ACC112 (cell line): ENCODE data around the gene RGL3.
"Not testable (repeated sequence)": the region's sequence is repeated elsewhere in the genome, so short reads cannot be mapped to it uniquely, and the experiment has no call there.

Experiments used
- H2AFZ ChIP-seq: fragments of 200-600 bp; sonication (generic); one replicate; pipeline ENCODE4 v1.6.0; 2017; ENCODE audit warnings: antibody characterized with exemption, low read length; ENCODE audit not compliant: unreplicated experiment
- H3K27ac ChIP-seq: fragments of 200-600 bp; sonication (generic); 2 replicates; pipeline ENCODE4 v1.5.1; 2014; ENCODE audit warnings: low read depth, mild to moderate bottlenecking, antibody characterized with exemption, low read length, moderate library complexity
- H3K27me3 ChIP-seq: fragments of 200-600 bp; sonication (generic); 2 replicates; pipeline ENCODE4 v1.6.1; 2014; ENCODE audit warnings: mild to moderate bottlenecking, antibody characterized with exemption, low read length, moderate library complexity, mixed read lengths; ENCODE audit not compliant: insufficient read depth
- H3K36me3 ChIP-seq: fragments of 200-600 bp; sonication (generic); 2 replicates; pipeline ENCODE4 v1.6.1; 2016; ENCODE audit warnings: mild to moderate bottlenecking, antibody characterized with exemption, low read length, moderate library complexity, mixed read lengths; ENCODE audit not compliant: insufficient read depth
- H3K4me1 ChIP-seq: fragments of 200-600 bp; sonication (generic); one replicate; pipeline ENCODE4 v1.6.1; 2016; ENCODE audit warnings: low read length, mixed read lengths; ENCODE audit not compliant: insufficient read depth, unreplicated experiment, control insufficient read depth
- H3K4me3 ChIP-seq: fragments of 200-600 bp; sonication (generic); 2 replicates; pipeline ENCODE4 v1.5.1; 2014; ENCODE audit warnings: mild to moderate bottlenecking, low read depth, low read length
- H3K79me2 ChIP-seq: fragments of 200-600 bp; sonication (generic); one replicate; pipeline ENCODE4 v1.6.0; 2016; ENCODE audit warnings: low read length; ENCODE audit not compliant: control insufficient read depth, unreplicated experiment, insufficient read depth

Gene RGL3

DNA sequence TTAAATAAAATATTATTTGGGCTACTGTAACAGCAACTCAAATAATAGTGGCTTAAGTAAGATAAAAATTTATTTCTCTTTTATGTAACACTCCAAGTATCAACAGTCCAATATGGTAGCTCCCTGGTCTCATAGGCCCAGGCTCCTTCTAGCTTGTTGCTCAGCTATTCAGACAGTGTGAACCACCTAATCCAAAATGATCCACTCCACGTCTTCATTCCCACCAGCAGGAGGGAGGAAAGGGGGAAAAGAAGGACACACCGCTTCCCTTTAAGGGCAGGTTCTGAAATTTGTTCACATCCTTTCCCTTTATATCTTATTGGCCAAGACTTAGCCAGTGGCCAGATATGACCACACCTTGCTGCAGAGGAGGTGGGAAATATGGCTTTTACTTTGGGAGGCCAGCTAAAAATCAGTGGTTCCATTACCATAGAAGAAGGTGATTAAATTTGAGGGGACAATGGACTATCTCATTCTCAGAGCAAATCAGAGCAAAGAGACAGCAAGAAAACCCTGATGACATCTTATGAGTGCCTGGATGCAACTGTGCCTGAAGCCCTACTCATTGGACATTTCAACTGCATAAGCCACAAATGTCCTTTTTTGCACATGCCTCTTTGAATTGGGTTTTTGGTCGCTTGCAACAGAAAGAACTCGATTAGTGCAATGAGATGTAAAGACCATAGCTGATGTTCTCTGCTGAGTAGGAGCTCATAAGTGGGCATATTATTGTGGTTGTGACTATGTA lies 28.0 kb downstream of the RGL3 start:
- Histone ChIP-seq H2AFZ (no peak overlapping the region), H3K36me3 (no peaks in the 10 kb centered on the region), H3K27me3 (no peaks in the 10 kb centered on the region), H3K27ac (no peak overlapping the region), H3K4me1 (no peaks in the 10 kb centered on the region), H3K79me2 (no peaks in the 10 kb centered on the region), H3K4me3 (no peak overlapping the region)

DNA sequence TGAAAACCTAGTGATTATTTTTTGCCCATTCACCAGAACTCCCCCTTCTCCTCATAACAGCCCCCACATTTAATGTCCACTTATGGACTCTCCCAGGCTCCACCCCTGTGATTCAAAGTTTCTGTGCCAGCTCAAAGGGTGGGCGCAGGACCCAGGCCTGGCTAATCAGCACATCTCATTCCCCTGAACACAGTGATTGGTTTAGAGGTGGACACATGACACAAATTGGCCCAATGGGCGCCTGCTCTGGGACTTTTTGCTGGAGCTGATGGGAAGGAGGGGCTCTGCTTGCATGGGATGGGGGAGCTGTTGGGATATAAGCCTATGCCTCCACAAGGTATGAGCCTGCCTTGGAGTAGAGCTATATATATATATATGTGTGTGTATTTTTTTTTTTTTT lies 28.8 kb downstream of the RGL3 start:
- no peaks in the 10 kb centered on the region for H3K4me1 ChIP-seq
- no peak overlapping the region for H3K4me3 ChIP-seq
- H3K27ac ChIP-seq, result no peak overlapping the region
- no peaks in the 10 kb centered on the region for H3K79me2 ChIP-seq
- no peaks in the 10 kb centered on the region for H3K36me3 ChIP-seq
- H3K27me3 ChIP-seq, result no peaks in the 10 kb centered on the region
- no peak overlapping the region for H2AFZ ChIP-seq

DNA sequence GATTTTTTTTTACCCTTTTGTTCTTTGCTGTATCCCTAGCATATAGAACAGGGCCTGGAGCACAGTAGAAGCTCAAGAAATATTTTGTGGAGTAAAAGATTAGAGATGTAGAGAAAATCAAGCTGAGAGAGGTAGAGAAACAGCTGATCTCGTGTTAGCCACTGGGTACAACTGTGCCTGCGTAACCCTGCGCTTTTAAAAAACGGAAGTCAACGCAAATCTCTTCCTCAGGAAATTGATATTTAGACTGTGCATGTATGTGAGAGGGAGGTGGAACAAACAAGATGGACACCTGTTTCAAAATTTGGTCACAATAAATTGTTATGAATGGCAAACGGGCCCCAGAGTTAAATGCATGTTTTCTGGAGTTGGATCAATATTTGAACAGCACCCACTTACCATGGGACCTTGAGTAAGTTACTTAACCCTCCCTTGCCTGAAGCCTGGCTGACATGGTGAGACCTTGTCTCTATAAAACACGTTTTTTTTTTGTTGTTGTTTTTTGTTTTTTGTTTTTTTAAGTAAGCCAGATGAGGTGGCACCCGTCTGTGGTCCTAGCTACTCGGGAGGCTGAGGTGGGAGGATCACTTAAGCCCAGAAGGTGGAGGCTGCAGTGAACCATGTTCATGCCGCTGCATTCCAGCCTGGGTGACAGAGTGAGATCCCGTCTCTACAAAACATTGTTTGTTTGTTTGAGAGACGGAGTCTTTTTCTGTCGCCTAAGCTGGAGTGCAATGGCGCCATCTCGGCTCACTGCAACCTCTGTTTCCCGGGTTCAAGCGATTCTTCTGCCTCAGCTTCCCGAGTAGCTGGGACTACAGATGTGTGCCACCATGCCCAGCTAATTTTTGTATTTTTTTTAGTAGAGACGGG lies 31.7 kb downstream of the RGL3 start:
- no peak overlapping the region for H3K4me3 ChIP-seq
- no peaks in the 10 kb centered on the region for H3K4me1 ChIP-seq
- no peaks in the 10 kb centered on the region for H3K36me3 ChIP-seq
- no peak overlapping the region for H3K27ac ChIP-seq
- no peaks in the 10 kb centered on the region for H3K79me2 ChIP-seq
- H2AFZ ChIP-seq, result no peak overlapping the region
- no peaks in the 10 kb centered on the region for H3K27me3 ChIP-seq

DNA sequence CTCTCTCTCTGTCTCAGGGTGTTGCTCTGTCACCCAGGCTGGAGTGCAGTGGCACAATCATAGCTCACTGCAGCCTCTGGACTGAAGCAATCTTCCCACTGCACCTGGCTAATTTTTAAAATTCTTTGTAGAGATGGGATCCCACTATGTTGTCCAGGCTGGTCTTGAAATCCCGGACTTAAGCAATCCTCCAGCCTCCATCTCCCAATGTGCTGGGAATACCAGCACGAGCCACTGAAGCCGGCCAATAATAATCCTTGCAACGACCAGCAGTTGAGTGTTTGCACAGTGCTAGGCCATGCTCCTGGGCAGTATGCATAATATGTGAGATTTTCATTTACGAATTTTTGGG lies 34.4 kb downstream of the RGL3 start:
- peaks cover 9% of the 10 kb centered on the region for H3K4me1 ChIP-seq

DNA sequence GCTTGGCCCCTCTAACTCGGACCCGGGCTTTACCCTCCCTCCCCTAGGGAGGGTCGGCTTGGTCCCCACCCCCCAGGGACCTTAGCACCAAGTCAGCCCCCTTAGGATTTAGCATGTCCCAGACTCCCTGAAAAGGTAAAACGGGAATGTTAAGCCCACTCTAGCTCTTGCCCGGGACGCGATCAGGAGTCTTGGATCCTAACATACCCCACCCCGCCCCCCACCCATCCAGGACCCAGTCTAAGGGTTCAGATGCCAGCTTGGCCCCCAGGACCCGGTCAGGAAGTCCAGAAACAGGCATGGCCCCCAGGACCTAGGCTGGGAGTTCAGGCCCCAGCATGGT lies 35.4 kb downstream of the RGL3 start:
- no peaks in the 10 kb centered on the region for H3K36me3 ChIP-seq
- H3K27ac ChIP-seq, result no peak overlapping the region
- H3K4me1 ChIP-seq, result peaks cover 9% of the 10 kb centered on the region

More for the DNA sequence above, 34.4 kb downstream of the RGL3 start:
- peaks cover 5% of the 10 kb centered on the region for H3K79me2 ChIP-seq
- no peak overlapping the region for H2AFZ ChIP-seq
- no peak overlapping the region for H3K4me3 ChIP-seq
- no peaks in the 10 kb centered on the region for H3K27me3 ChIP-seq
- no peak overlapping the region for H3K27ac ChIP-seq
- no peaks in the 10 kb centered on the region for H3K36me3 ChIP-seq

DNA sequence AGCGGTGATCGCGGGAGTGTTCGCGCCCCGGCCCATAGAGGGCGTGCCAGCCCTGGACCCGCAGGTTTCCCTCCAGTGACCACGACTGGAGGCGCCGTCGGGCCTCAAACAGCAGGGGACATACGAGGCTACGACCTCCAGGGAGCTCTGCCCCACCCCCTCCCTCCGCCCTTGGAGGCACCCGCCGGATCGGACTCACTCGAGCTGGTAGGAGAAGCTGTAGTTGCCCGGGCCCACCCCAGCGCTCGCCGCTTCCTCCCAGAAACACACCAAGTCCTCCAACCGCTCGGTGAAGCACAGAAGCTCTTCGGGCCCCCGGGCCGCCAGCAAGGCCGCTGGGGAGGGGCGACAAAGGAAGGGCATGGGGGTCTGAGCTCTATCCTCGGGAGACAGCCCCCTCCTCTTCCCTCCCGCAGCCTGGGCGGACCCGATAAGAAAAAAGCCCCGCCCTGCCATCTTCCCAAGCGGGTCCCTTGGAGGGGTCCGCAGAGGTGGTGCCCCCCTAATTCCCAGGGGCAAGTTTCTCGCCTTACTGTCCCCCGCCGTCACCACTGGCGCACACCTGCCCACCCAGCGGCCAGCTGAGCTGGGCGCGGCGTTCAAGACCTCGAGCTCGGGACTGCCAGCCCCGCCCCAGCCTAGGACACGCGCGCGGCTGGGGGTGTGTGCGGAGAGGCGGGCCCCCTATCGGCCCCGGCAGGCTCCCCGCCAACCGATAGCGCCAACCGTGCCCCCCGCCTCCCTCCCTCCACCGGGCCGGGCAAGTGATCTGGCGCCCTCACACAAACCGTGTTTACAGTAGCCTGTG lies 36.0 kb downstream of the RGL3 start:
- peaks cover 14% of the 10 kb centered on the region for H3K4me1 ChIP-seq
- H3K36me3 ChIP-seq, result no peaks in the 10 kb centered on the region
- peak overlapping the region; percentile 74 for H3K4me3 ChIP-seq
- H3K79me2 ChIP-seq, result peaks cover 6% of the 10 kb centered on the region
- no peak overlapping the region for H2AFZ ChIP-seq
- H3K27ac ChIP-seq, result no peak overlapping the region
- H3K27me3 ChIP-seq, result no peaks in the 10 kb centered on the region

More for the DNA sequence above, 35.4 kb downstream of the RGL3 start:
- Histone ChIP-seq H3K4me3 (peak overlapping the region; percentile 74), H2AFZ (peak overlapping the region; percentile 33), H3K27me3 (no peaks in the 10 kb centered on the region), H3K79me2 (peaks cover 6% of the 10 kb centered on the region)

DNA sequence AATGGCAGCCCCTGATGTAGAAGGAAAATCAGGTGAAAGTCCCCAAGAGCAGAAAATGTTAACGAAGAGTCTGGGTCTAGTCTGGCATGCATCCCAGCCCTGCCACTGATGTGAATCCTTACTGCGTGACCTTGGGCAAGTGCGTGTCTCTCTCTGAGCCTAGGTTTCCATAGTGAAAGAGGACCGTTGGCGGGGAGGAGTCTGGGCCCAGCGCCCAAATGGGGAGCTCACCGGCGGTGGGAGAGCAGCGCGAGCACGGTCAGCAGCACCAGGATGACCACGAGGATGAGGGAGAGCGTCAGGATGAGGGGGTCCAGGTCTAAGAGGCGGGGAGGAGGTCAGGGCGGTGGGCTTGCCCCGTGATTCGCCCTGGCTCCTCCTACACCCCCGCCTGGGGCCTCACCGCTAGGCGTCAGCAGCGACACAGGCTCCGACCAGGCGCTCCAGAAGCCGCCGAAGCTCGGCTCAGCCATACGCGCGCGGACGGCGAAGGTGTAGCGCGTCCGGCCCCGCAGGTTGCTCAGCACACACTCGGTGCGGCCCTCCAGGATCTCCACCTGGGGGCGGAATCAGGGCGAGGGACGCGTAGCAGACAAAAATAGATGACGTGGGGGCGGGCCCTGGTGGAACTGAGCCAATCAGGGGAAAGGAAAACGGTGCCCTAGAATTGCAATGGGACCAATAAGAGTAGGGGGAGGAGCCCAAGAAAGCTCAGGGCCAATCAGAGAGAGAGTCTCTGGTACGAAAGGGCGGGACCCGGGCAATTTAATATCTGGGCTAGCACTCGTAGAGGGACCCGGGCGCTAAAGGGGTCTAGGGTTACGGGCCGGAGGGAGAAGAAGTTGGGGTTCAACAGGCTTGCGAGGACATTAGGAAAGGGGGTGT lies 38.2 kb downstream of the RGL3 start:
- H3K4me1 ChIP-seq, result peaks cover 34% of the 10 kb centered on the region
- H2AFZ ChIP-seq, result peak overlapping the region; percentile 67
- peaks cover 7% of the 10 kb centered on the region for H3K79me2 ChIP-seq
- H3K27ac ChIP-seq, result peak overlapping the region; percentile 92
- no peaks in the 10 kb centered on the region for H3K36me3 ChIP-seq
- H3K27me3 ChIP-seq, result no peaks in the 10 kb centered on the region
- peak overlapping the region; percentile 85 for H3K4me3 ChIP-seq

DNA sequence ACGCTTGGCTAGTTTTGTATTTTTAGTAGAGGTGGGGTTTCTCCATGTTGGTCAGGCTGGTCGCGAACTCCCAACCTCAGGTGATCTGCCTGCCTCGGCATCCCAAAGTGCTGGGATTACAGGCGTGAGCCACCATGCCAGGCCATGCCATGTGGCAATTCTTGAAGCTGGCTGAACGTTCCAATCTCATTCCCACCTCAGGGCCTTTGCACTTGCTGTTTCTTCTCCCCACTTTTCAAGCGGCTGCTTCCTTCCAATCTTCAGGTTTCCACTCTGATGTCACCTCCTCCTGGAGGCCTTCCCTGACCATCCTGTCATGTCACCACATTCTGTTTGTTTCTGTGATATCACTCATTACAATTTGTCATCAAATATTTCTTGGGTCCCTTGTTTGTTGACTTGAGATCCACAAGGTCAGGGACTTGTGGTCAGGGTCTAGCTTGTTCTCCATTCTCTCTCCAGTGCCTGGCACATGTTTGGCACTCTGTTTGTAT lies 39.2 kb downstream of the RGL3 start:
- Histone ChIP-seq H3K4me3 (peak overlapping the region; percentile 85), H2AFZ (no peak overlapping the region), H3K36me3 (no peaks in the 10 kb centered on the region), H3K79me2 (peaks cover 12% of the 10 kb centered on the region), H3K4me1 (peaks cover 39% of the 10 kb centered on the region), H3K27me3 (no peaks in the 10 kb centered on the region), H3K27ac (peak overlapping the region; percentile 62; the same call in 1 of the 2 replicates)

DNA sequence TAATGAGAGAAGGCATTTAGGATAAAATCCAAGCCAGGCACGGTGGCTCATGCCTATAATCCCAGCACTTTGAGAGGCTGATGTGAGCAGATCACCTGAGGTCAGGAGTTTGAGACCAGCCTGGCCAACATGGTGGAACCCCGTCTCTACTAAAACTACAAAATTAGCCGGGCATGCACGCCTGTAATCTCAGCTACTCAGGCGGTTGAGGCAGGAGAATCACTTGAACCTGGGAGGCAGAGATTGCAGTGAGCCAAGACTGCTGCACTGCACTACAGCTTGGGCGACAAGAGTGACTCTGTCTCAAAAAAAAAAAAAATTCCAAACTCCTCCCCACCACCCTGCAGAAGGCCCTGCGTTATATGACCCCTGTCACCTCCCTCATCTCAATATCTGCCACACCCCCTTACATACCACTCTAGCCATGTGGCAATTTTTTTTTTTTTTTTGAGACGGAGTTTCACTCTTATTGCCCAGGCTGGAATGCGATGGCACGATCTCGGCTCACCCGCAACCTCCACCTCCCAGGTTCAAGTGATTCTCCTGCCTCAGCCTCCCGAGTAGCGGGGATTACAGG lies 39.8 kb downstream of the RGL3 start:
- H3K27ac ChIP-seq, result not testable (repeated sequence)

More for the DNA sequence above, 39.8 kb downstream of the RGL3 start:
- H3K4me1 ChIP-seq, result peaks cover 39% of the 10 kb centered on the region
- H3K4me3 ChIP-seq, H3K27me3 ChIP-seq, H2AFZ ChIP-seq, H3K36me3 ChIP-seq: not testable (repeated sequence)
- H3K79me2 ChIP-seq, result peaks cover 12% of the 10 kb centered on the region
